Mesothelial cell of epicardium (in vitro differentiated cells): Measurements from ENCODE around the gene RBM33. TPM values are rescaled to one million over a fixed set of nuclear protein-coding genes. Genes with fewer than 3 reads are reported as not detected.

Experiments
- DNase-seq, 2 experiments: peaks; one replicate each; pipeline ENCODE4 v3.0.0; 2021; ENCODE audit warnings: low spot score in 2 of 2; ENCODE audit not compliant: unreplicated experiment in 2 of 2
- H3K27ac Mint-ChIP-seq: 2 replicates; pipeline ENCODE4 v1.8.0; 2021; ENCODE audit warnings: mixed read lengths
- H3K27me3 Mint-ChIP-seq: 2 replicates; pipeline ENCODE4 v1.8.0; 2021; ENCODE audit warnings: low read depth, mixed read lengths
- H3K36me3 Mint-ChIP-seq: 2 replicates; pipeline ENCODE4 v1.8.0; 2021; ENCODE audit warnings: mixed read lengths
- H3K4me1 Mint-ChIP-seq: 2 replicates; pipeline ENCODE4 v1.8.0; 2021; ENCODE audit warnings: mixed read lengths
- H3K4me3 Mint-ChIP-seq: 2 replicates; pipeline ENCODE4 v1.8.0; 2021; ENCODE audit warnings: mild to moderate bottlenecking, moderate library complexity, mixed read lengths
- H3K9me3 Mint-ChIP-seq: 2 replicates; pipeline ENCODE4 v1.8.0; 2021; ENCODE audit warnings: mixed read lengths
- total RNA-seq: library from RNA; stranded (reverse); gene quantifications from 3 replicates; pipeline ENCODE4 v1.2.1, GENCODE V29; 2021
- TF ChIP-seq, protein P1 (sequence below): fragments of 200-600 bp; sonication (generic); IDR thresholded peaks from one replicate; pipeline ENCODE4 v1.5.0; 2021; ENCODE audit warnings: antibody characterized with exemption; ENCODE audit not compliant: unreplicated experiment

RBM33 gene
- total RNA-seq, 1 donor from 2014 or later = 83.4 TPM

DNA sequence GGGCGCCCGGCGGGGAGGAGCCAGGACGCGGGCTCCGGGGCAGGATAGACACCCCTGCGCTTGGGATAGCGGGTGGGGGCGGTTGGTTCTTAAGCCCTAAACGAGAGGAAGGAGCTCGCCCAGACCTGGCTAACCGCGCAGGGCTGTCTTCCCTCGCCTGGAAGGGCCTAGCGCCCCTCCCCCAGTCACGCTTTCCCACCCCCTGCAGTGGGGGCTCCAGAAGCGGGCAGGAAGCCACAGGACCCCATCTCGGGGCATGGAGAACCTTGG, 161.3 kb downstream of the RBM33 start:
- Mint-ChIP-seq H3K4me3 (no peak overlapping the region), H3K9me3 (no peaks in the 10 kb centered on the region), H3K27me3 (peaks cover 83% of the 10 kb centered on the region), H3K27ac (no peak overlapping the region), H3K36me3 (no peaks in the 10 kb centered on the region), H3K4me1 (peaks cover 29% of the 10 kb centered on the region)
- no peak for DNase-seq
- TF ChIP-seq, protein P1, sequence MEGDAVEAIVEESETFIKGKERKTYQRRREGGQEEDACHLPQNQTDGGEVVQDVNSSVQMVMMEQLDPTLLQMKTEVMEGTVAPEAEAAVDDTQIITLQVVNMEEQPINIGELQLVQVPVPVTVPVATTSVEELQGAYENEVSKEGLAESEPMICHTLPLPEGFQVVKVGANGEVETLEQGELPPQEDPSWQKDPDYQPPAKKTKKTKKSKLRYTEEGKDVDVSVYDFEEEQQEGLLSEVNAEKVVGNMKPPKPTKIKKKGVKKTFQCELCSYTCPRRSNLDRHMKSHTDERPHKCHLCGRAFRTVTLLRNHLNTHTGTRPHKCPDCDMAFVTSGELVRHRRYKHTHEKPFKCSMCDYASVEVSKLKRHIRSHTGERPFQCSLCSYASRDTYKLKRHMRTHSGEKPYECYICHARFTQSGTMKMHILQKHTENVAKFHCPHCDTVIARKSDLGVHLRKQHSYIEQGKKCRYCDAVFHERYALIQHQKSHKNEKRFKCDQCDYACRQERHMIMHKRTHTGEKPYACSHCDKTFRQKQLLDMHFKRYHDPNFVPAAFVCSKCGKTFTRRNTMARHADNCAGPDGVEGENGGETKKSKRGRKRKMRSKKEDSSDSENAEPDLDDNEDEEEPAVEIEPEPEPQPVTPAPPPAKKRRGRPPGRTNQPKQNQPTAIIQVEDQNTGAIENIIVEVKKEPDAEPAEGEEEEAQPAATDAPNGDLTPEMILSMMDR = no peak

DNA sequence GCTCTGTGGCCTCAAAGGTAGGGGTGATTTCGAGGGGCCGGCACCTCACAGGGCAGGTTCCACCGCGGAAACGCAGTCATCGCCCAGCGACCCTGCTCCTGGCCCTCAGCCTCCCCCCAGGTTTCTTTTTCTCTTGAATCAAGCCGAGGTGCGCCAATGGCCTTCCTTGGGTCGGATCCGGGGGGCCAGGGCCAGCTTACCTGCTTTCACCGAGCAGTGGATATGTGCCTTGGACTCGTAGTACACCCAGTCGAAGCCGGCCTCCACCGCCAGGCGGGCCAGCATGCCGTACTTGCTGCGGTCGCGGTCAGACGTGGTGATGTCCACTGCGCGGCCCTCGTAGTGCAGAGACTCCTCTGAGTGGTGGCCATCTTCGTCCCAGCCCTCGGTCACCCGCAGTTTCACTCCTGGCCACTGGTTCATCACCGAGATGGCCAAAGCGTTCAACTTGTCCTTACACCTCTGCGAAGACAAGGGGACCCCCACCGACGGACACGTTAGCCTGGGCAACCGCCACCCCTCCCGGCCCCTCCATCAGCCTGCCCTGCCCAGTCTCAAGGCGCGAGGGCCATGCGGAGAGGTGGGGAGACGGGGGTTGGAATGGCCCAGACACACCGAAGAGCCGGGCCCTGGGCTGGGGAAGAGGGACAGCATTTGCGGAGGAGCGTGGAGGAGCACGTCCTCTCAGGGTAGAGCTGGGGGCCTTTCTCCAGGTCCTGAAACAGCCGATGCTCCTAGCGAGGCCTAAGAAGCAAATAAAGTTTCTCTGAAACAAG, 161.8 kb downstream of the RBM33 start:
- Mint-ChIP-seq H3K4me3 (peak overlapping the region; percentile 34), H3K4me1 (peaks cover 31% of the 10 kb centered on the region), H3K36me3 (no peaks in the 10 kb centered on the region), H3K27me3 (peaks cover 83% of the 10 kb centered on the region), H3K9me3 (no peaks in the 10 kb centered on the region), H3K27ac (no peak overlapping the region)
- TF ChIP-seq, protein P1 = no peak
- no peak for DNase-seq

GRCh38 chr7:155807065-155807671, 162.7 kb downstream of the RBM33 start:
- Mint-ChIP-seq H3K9me3 (no peaks in the 10 kb centered on the region), H3K4me3 (peak overlapping the region; percentile 16), H3K27ac (no peak overlapping the region), H3K4me1 (peaks cover 37% of the 10 kb centered on the region), H3K36me3 (peaks cover under 1% of the 10 kb centered on the region), H3K27me3 (peaks cover 85% of the 10 kb centered on the region)
- TF ChIP-seq, protein P1 = no peak
- no peak for DNase-seq

GRCh38 chr7:155807789-155808548, 163.5 kb downstream of the RBM33 start:
- Mint-ChIP-seq H3K9me3 (no peaks in the 10 kb centered on the region), H3K4me3 (peak overlapping the region; percentile 52), H3K36me3 (peaks cover 1% of the 10 kb centered on the region), H3K27ac (no peak overlapping the region), H3K27me3 (peaks cover 88% of the 10 kb centered on the region), H3K4me1 (peaks cover 42% of the 10 kb centered on the region)
- TF ChIP-seq, protein P1 = no peak
- no peak for DNase-seq

DNA sequence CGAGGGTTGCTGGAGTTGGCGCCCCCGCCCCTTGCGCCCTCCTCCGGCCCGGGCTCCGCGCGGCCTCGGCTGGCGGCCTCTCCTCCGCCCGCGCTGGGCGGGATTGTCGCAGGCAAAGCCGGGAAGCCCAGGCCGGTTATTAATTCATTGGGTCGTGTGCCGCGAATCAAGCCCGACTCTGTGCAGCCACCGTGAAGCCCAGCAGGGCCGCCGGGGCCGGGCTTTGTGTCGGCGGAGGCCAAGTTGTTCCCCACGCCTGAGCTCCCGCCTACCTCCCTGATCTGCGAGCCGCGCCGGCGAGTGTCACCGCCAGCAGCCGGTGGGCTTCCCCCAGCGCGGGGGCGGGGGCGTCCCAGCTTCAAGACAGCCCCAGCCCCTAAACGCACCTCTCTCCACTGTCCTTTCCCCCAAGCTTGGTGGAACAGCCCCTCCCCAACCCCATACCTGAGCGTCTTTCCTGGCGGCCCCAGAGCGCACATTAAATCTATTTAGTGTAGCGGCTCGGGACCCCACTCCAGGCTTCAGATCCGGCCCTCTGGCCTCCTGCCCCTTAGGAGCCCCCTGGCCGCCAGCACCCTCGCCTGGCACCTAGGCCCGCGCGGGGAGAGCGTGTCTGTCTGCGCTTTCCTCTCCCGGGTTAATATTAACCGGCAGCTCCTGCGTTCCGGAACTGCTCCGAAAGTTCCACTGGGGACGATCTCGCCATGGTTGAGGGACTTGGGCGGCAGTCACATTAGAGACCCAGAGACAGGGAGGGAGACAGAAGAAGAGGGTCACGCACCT, 164.3 kb downstream of the RBM33 start:
- DNase-seq = no peak
- H3K4me3 Mint-ChIP-seq = peak overlapping the region; percentile 56
- H3K27ac Mint-ChIP-seq = no peak overlapping the region
- H3K9me3 Mint-ChIP-seq = no peaks in the 10 kb centered on the region
- H3K27me3 Mint-ChIP-seq = peaks cover 90% of the 10 kb centered on the region
- H3K4me1 Mint-ChIP-seq = peaks cover 38% of the 10 kb centered on the region
- peaks cover 1% of the 10 kb centered on the region for H3K36me3 Mint-ChIP-seq
- TF ChIP-seq, protein P1 = no peak
